Choroid plexus epithelial cell (primary cell): ENCODE results near the gene SIGLEC11.
A peak's percentile ranks its signal among the peaks of the same experiment; 100 is the strongest.

Experiments
- DNase-seq: peaks from one replicate; pipeline ENCODE4 v3.0.0-alpha.2; 2010; ENCODE audit warnings: low read depth
- H3K4me3 ChIP-seq: 2 replicates; pipeline ENCODE4 v1.5.1; 2011; ENCODE audit warnings: low read depth, mild to moderate bottlenecking, control low read depth, low read length, moderate library complexity
- TF ChIP-seq, protein P1 (sequence below): conservative IDR thresholded peaks from 2 replicates; pipeline ENCODE4 v1.5.1; 2011; ENCODE audit warnings: low read depth, mild to moderate bottlenecking, control low read depth, inconsistent platforms, low read length, moderate library complexity

Gene SIGLEC11

GRCh38 chr19:49938662-49939061, 22.3 kb downstream of the SIGLEC11 start:
- no peak for DNase-seq
- TF ChIP-seq, protein P1, sequence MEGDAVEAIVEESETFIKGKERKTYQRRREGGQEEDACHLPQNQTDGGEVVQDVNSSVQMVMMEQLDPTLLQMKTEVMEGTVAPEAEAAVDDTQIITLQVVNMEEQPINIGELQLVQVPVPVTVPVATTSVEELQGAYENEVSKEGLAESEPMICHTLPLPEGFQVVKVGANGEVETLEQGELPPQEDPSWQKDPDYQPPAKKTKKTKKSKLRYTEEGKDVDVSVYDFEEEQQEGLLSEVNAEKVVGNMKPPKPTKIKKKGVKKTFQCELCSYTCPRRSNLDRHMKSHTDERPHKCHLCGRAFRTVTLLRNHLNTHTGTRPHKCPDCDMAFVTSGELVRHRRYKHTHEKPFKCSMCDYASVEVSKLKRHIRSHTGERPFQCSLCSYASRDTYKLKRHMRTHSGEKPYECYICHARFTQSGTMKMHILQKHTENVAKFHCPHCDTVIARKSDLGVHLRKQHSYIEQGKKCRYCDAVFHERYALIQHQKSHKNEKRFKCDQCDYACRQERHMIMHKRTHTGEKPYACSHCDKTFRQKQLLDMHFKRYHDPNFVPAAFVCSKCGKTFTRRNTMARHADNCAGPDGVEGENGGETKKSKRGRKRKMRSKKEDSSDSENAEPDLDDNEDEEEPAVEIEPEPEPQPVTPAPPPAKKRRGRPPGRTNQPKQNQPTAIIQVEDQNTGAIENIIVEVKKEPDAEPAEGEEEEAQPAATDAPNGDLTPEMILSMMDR: no peak
- no peak overlapping the region for H3K4me3 ChIP-seq

DNA sequence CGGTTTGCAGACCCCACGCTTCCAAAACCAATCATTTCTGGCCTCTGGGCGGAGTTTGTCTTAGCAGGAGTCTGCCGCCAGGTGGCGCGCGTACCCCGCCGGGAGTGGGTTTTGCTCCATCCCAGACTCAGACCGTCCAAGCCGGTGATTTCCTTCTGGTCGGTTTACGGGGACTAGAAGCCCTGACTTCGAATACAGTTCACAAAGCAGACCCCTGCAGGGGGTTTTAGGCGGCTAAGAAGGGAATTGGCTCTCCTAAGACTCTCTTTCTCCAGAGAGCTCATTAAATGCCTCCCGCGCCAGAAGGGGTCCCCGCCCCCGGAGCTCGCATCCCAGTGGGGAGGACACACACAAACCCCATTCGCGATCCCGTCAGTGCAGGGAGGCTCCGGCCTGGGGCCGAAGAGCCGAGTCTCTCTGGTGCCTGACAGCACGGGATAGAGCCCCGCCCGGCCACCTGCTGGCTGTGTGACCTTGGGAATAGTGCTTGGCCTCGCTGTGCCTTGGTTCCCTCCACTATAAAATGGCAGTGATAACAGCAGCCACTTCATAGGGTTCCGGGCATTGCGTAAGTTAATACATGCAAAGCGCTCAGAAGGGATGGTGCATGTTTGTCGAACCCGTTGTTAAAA, 23.1 kb downstream of the SIGLEC11 start:
- peak; percentile 76 for DNase-seq
- TF ChIP-seq, protein P1: peak; percentile 98
- H3K4me3 ChIP-seq: peak overlapping the region; percentile 0

GRCh38 chr19:49936549-49936948, 24.4 kb downstream of the SIGLEC11 start:
- no peak overlapping the region for H3K4me3 ChIP-seq
- TF ChIP-seq, protein P1: no peak
- DNase-seq: no peak

GRCh38 chr19:49933643-49934042, 27.3 kb downstream of the SIGLEC11 start:
- H3K4me3 ChIP-seq: no peak overlapping the region
- no peak for DNase-seq
- TF ChIP-seq, protein P1: no peak

GRCh38 chr19:49932731-49933131, 28.2 kb downstream of the SIGLEC11 start:
- DNase-seq: no peak
- TF ChIP-seq, protein P1: no peak
- no peak overlapping the region for H3K4me3 ChIP-seq

- DNase-seq: no peak
- no peak overlapping the region for H3K4me3 ChIP-seq
Observed at GRCh38 chr19:49932041-49932451, 28.9 kb downstream of the SIGLEC11 start.

More at GRCh38 chr19:49932041-49932451, 28.9 kb downstream of the SIGLEC11 start:
- TF ChIP-seq, protein P1: no peak
